NOMO-1 treated with DMSO at 0.1 percent for 48 hours (cell line): Measurements from ENCODE around the gene FAAH.
A peak's percentile ranks its signal among the peaks of the same experiment; 100 is the strongest.

ENCODE experiments used
- DNase-seq: peaks from one replicate; lab custom pipeline; 2025; ENCODE audit not compliant: unreplicated experiment; lab: John Stamatoyannopoulos, UW

Gene FAAH

DNA sequence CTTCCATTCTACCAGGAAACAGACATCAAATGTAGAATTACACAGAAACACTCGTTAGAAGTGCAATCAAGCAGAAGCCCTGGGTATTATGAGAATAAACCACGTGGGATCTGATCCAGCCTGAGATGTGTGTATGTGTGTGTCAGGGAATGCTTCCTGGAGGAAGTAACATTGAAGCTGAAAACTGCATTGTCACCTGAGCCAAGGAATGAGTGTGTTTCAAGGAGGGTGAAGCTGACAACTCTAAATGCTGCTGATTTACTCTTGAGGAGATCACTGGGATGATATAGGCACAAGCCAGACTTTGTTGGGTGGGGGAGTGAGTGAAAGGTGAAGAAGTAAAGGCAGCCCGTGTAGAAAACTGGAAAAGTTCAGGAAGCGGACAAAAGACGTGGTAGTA is 27.6 kb downstream of the FAAH start:
- DNase-seq: no peak

DNA sequence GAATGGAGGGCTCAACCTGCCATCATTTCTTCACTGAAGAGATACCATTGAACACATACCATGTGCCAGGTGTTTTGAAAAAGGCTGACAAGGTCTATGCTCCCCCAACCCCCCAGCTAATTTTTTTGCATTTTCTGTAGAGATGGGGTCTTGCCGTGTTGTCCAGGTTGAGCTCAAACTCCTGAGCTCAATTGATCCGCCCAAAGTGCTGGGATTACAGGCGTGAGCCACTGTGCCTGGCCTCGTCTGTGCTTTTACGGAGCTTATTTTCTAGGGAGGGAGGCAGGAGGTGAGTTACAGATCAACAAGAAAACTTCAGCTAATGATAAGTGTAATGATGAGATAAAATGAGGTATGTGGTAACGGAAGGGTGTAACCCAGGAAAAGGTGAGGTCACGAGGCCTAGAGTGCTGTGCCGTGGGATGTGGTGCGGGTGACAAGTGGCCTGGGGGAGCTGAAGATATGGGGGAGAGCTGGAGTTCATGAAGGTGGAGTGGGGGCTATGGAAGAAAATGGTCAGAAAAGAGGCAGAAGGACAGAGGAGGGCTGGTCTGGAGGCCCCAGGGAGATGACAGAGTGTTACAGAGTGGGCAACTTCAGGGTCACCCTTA is 28.2 kb downstream of the FAAH start:
- no peak for DNase-seq

DNA sequence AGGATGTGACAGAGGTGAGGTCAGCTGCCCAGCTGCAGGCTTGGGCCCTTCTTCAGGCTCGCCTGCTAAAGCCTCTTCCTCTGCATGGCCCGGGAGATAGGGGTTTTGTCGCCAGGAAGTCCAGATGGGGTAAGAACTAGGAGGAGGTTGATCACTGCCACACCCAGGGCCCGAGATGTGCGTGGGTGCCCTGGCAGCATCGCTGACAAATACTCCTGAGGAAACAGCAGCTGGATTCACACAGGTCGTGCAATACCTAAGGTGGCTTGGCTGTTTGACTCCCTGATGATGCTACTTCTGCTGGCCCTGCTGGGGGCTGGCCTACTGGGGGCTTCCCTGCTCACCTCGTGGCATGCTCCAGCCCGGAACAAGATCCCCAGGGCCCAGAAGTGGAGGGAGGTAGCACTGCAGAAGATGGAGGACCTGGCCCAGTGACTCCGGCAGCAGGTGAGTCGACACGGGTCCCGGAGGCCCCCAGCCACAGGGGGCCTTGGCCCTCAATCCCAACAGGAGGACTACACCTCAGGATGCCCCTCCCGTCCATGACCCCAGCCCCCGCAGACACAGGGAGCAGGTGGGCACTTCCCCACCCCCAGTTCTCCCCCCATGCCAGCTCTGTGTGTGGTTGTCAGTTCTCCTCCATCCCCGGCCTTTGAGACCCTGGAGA is 29.6 kb downstream of the FAAH start:
- no peak for DNase-seq

DNA sequence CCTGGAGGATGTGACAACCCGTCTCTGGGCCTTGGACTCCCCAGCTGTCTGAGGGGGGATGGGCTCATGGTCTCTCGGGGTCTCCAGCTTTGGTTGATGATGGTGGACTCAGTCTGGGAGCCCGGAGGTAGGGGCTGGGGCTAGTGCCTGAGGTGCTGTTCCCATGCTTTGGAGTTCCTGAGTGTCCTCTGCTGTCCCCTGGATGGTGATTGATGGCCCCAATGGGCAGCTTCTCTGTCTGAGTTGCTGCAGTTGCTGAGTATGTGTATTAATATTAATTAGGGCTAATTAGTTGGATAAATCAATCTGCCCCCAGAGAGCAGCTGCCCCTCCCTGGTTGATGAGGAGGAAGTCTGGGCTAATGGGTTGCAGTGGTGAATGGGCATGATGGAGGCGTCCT is 30.6 kb downstream of the FAAH start:
- no peak for DNase-seq

DNA sequence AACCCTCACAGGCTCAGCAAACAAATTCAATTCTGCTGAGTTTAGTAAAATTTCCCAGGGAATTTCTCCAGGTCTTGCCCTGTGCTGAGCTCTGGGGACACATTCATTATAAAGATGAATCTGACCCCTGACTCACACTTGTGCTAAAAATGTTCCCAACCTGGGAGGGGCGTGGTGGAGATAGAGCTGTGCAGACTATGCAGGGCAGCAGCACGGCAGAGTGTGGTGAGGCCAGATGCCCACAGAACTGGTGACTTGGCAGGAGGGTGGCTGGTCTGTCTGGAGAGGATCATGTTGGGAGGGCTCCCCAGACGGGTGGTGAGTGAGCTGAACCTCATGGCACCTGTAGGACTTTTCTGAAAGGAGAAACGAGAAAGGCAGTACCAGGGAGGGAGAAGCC is 31.6 kb downstream of the FAAH start:
- DNase-seq: no peak

DNA sequence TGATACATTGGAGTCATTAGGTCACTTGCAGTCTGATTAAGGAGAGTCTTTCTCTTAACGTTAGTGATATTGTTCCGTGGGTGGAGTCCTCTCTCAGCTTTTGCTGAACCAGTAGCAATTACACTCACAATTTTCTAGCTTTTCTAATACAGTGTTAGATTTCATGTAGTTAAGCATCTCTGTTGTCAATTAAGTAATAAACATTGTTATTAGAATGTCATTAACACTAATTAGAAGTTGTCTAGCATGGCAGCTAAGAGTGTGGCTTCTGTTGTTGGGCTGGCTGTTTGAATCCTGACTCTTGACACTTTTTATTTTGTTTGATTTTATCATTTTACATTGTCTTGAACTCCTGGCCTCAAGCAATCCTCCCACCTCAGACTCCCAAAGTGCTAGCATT is 33.4 kb downstream of the FAAH start:
- DNase-seq: no peak

DNA sequence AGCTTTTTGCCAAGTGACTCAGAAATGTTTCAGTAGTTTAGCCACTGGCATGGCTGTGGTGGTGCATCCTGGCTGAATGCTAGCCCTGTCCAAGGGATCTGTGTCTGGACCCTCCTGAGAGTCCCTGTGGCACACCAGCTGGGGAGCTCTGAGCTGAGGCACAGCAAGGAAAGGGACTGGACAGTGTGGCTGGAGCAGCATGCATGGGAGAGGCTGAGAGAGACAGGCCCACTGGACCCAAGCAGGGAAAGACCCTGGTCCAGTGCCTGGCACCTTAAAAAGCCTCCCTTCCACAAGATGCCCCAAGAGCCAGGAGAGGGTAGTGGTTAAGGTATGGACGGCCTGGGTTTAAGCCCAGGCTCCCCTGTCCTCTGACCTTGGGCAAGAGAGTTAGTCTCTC is 35.3 kb downstream of the FAAH start:
- DNase-seq: no peak

DNA sequence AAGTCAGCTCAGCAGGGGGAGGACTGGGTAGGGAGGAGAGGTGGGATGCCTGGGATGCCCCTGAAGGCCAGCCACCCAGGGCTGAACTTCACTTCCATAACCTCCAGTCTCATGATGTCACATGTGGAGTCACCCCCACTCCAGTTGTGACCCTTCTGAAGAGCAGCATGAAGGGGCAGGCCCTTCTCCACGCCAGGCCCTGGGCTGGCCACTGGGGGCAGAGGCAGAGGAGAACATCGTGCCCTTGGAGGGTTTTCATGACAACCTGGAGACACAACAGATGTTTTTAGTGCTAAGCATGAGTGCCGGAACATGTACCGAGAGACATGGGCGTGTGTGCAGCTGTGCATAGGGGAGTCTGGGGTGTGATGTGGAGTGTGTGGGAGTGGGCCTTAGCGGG is 37.6 kb downstream of the FAAH start:
- no peak for DNase-seq

DNA sequence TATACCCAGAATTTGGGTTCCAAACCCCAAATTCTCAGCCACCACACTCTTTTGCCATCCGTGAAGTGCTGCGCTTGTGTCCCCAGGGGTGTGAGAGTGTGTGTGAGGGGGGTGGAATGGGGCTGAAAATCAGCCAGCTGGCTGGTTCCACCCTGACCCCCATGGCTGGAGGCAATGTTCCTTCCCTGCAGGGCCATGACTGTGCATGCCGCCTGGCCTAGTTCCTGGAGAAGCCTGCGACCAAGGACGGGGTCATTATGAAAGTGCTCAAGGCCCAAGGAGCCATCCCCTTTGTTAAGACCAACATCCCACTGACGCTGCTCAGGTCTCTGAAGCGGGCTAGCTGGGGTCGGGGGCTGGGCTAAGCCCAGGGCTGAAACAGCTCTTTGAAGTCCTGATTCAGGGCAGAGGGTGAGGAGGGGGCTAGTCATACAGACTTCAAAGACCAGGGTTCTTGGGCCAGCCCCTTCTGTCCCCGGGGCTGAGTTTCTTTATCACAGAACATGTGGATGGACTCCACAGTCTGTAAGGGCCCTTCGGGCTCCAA is 38.7 kb downstream of the FAAH start:
- no peak for DNase-seq

DNA sequence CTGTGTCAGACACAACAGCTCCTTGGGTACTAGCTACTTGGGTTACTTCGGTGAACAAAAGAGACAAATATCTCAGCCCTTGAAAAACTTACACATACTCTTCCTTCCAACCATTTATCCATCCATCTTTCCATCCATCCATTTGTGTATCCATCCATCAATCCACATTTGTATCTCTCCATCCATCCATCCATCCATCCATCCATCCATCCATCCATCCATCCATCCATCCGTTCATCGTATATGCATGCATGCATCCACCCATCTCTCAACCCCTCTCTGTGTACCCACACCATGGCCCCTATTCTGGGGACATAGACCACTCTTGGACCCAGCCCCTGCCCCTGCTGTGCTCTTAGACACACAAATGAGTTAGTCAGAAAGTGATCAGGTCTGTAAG is 40.2 kb downstream of the FAAH start:
- no peak for DNase-seq

DNA sequence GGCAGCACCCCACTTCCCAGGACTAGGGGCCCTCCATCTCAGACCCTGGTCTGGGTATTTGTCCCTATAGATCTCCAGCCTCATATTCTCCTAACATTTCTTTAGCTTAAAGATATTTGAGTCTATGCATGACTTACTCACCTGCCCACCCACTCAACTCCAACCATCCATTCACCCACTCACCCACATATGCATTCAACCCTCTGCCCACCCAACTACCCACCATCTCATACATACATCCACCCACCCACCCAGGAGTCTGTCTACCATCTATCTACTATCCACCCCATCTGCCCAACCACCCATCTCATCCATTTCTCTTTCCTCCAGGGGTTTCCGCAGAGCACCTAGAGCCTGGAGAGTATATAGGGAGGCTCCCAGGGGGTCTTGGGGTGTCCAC is 42.7 kb downstream of the FAAH start:
- DNase-seq: no peak

DNA sequence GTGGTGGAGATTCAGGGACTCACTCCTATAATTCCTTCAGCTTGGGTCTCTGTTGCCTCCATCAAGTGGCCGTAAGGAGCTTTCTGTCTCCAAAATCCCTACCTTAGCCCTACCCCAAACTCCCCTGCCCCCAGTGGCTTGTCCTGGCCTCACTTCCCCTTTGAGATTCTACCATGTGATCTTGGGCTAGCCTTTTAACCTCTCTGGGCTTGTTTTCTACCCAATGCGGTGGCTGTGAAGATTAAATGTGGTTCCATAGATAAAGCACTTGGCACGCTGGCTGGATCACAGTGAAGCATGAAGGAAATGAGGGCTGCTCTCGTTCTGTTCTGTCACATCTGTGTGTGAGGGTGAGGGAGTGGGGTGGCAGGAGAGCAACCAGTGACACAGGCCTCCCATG is 43.6 kb downstream of the FAAH start:
- no peak for DNase-seq

DNA sequence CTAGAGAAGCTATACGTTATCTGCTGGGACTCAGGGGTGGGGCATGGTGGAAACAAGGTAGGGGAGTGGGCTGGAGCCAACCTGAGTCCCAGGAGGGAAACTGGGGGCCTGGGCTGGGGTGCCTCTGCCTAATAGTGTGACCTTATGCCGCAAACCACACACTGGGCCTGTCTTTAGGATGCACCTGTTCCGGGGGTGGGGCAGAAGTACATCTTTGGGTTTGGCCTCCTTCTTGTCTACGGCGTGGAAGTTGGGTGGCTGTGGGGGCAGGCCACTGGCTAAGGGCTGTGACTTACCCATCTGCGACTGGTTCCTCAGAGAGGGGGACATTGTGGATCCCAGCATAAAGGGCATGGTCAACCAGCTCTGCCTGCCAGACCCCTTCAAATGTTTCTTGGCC is 44.2 kb downstream of the FAAH start:
- no peak for DNase-seq

DNA sequence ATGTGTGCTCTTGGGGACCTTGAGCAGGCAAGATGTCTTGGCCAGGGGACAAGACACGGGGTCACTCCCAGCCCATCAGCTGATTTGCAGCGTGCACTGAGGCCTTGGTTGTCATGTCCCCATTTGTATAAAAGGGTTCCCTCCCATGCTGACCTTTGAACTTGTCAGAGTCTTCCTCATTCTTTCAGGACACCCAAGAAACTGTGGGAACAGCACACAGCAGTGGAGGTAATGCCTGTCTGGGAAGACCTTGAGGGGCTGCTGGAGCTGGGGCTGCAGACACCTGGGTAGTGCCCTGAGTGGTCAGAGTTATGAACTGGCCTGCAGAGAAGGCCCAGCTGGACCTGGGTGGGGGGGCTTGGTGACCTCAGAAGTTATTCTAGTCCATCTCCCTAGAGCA is 46.4 kb downstream of the FAAH start:
- no peak for DNase-seq

DNA sequence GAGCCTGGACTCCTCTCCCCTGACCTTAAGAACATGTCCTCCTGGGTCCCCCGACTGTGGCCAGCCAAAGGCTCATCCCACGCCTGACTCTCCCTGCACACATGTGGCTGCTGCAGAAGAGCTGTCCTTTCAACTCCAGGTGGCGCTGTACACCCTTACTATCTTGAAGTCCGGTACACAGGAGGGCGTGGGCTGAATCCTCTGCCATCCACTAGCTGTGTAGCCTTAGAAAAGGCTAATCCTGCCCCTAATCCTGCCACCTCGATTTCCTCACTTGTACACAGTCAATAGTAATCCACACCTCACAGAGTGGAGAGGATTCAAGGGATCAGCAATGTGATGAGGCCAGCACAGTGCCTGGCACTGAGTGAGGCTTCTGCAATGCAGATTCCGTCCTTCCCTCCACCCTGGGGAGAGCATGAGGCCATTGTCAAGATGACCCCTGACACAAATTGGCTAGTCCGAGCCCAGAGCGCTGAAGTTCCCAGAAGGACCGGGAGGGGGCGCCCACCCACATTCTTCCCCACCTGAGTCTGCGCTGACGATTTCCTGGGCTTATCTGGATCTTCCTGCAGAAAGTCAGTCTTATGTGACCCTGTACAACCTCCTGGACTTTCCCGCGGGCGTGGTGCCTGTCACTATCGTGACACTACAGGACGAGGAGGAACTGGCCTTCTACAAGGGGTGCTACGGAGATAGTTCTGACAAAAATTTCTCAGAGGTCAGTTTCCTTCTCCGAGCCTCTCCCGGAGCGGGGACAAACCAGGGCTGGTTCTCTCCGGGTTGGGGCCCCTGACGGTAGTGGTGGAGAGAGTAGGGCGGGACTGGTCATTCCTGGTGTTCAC is 48.4 kb downstream of the FAAH start:
- DNase-seq: peak; percentile 74

DNA sequence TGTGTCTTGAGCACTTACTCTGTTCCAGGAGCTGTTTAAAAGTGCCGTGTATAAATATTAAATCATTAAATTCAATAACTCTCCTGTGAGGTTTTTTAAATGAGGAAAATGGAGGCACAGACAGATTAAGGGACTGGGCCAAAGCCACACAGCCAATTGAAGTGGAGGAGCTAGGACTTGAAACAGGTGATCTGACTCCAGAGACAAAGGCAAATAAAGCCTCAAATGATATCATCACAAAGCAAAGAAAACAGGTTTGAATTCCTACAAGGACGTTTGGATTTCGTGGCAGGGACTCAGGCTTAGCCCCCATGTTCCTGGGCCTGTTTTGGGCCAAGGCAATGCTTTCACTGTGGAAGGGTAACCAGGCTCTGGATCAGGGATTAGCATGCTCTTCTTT is 50.3 kb downstream of the FAAH start:
- DNase-seq: no peak

DNA sequence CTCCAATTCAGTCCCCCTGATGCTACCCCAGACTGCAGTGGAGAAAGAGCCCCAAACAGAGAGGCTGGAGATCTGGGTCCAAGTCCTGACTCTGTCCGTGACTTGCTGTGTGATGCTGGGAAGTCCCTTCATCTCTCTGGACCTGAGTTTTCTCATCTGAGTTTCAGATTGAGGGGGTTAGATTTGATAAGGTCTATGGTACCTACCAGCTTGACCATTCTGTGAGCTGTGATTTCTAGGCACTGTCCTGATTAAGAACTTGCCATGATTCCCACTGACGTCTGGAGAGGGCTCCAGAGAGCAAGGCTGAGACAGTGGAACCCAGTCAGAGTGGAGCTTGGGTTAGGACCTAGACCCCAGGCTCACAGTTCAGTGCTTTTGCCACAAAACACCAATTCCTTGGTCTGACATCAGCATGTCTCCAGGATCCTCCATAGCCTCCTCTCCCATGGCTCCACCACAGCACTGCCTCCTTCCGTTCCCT is 51.7 kb downstream of the FAAH start:
- DNase-seq: no peak

DNA sequence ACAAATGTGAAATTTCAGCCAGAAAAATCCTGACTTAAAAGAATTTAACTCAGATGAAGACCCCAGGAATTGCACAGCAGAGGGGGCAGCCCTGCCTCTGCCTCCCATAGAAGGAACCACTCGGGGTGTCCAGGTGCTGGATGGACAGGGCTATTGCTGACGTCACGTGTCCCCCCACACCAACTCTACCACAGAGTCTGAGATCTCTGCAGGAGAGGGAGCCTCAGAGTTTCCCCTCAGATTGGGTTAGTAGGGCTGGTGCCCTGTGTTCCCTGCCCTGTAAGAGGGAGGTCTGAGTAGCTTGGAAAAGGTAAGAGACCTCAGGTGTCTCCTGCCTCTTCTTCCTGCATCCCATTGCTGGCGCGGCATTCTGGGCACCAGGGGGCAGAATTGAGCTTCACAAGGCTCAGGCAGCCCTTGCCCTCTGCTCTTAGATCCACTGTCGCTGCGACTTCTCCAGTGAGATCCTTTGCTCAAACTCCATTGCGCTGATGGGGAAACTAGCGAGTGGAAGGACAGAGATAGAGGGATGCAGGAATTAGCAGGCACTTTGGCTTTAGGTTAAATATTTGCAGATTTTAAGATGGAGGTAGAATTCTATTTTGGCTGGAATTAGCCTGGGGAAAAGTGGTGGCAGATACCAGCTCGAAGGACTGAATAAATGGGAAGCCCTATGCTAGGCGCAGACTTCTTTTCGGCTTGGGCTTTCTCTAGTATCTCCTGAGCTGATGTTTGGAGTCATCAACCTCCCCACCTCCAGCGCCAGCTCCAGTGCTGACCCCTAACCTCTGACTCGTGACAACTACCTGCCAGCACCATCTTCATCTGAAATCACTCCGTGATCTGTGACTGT is 52.8 kb downstream of the FAAH start:
- peak; percentile 41 for DNase-seq

DNA sequence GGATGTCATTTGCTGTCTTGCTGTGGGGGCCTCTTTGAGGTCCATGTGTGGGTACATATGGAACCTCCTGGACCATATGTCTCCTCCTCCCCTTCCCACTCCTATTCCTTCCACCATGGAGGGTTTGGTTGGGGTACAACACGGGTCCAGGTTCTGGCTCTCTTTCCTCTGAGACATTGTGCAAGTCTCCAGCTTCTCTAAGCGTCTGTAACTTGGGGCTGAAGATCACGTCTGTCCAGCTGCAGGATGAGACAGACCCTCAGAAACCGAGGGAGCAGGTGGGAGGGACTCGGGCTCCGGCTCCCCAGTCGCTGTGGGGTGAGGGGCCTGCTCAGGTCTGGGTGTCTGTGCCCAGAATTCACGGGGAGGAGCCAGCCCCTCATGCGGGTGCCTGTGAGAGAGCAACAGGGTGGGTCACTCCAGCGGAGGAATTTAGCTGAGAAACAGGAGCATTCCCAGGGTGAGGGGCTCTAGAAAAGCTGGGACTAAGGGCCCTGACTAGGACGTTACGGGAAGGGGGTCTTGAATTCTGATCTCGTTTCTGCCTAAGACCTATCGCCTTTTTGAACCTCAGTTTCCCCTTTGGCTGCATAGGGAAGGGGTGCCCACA is 53.5 kb downstream of the FAAH start:
- no peak for DNase-seq

DNA sequence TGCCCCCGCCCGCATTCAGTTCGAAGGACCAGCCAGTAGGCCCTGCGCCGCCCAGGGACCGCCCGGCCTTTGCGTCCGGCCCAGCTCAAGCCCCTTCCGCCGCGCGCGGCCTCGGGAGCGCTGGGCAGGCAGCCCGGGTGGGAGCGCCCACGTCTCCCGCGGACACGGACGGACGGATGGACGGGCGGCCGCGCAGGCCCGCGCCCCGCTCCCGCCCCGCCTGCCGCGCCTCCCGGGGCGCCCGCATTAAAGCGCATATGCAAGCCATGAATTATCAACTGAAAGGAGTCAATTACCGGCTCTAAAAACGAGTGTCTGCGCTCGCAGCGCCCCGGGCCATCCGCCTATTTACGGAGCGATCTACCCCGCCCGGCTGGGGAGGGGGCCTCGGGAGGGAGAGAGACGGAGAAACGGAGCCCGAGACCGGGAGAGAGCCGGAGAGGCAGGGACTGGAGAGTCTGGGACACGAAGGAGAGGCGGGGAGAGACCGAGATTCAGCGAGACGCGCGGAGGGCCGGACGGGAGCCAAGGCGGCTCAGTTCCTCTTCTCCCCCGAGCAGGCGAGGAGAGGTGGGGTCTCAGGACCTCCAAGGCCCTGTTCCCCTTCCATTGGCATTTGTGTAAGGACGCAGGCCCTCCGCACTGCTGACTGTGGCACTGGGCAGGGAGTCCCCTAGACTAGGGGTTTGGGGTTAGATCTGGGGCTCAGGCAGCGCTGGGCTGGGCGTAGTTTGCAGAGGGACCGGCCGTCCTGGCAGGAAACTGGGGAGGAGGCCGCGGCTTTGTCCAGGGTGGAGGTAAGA is 54.2 kb downstream of the FAAH start:
- DNase-seq: no peak
